ENCODE data around the gene NFIA. TPM values are rescaled to one million over a fixed set of nuclear protein-coding genes. Genes with fewer than 3 reads are reported as not detected.
A peak's percentile ranks its signal among the peaks of the same experiment; 100 is the strongest.

The NFIA gene
- total and polyA plus RNA-seq, 2 of the 13 experiments (the other 11 are each of a cell fraction or from before 2014, with no cell fraction given), result 14.7 to 28.5 TPM

- peak overlapping the region; percentile 26; the same call in 1 of the 2 replicates for H3K9ac ChIP-seq (ENCODE audit: insufficient read depth, low read depth, low read length)
- H3K4me2 ChIP-seq (ENCODE audit: low read depth, low read length), result peak overlapping the region; percentile 86
- H3K27me3 ChIP-seq (ENCODE audit: control insufficient read depth in 1 of 2, insufficient read depth in 2 of 2, low read length in 2 of 2), result peaks cover 2 to 32% of the 10 kb centered on the region in 2 experiments; a peak in 4 of 5 replicates
- no peak overlapping the region for H3K27ac ChIP-seq (ENCODE audit: extremely low read length, insufficient read depth, low read length)
- no peak for DNase-seq (ENCODE audit: low spot score)
- no peaks in the 10 kb centered on the region for H4K20me1 ChIP-seq (ENCODE audit: insufficient read depth, low read length)
- ATAC-seq, result no peak
- POLR2A ChIA-PET, result interaction anchor here (0.7 kb wide), 1 partner anchor 27 kb away, joined by 4 read pairs; the partner anchor contains the start of gene NFIA
- BruUV-seq (replicated peaks), result no TSS peak
- FAIRE-seq, result no peak
- in situ Hi-C loops (cut with HindIII; ENCODE audit: extremely low pct_ligation_motif_present, low pct_unique_long_range_greater_than_20kb) (no loop called here), intact Hi-C loops (cut with micrococcal nuclease; ENCODE audit: unreplicated experiment) (loop anchor here (10.0 kb wide), 3 partner anchors 100 to 800 kb away; no protein-coding TSS in a partner anchor)
- peaks cover 41% of the 10 kb centered on the region for H3K4me1 ChIP-seq (ENCODE audit: insufficient read depth, low read length)
- H3K9me3 ChIP-seq (ENCODE audit: low read length), result no peaks in the 10 kb centered on the region
- H3K79me2 ChIP-seq (ENCODE audit: insufficient read depth, low read length), result no peaks in the 10 kb centered on the region
- H2AFZ ChIP-seq (ENCODE audit: low read length), result no peak overlapping the region
- peak overlapping the region in 2 of 3 experiments; percentile 68 to 77; a peak in 2 of 6 replicates for H3K4me3 ChIP-seq (replicated peaks in 1 of 3; ENCODE audit: insufficient read depth in 1 of 3, low read depth in 2 of 3, low read length in 3 of 3)
- no peaks in the 10 kb centered on the region for H3K36me3 ChIP-seq (replicated peaks in 1 of 2; ENCODE audit: control insufficient read depth in 1 of 2, insufficient read depth in 2 of 2, low read length in 2 of 2)
- TF ChIP-seq CERS6 (CRISPR knock-in tag; IDR thresholded peaks at IDR 0.05) (no peak), HNF4A (CRISPR knock-in tag; IDR thresholded peaks at IDR 0.05) (0 out of 2 replicates have a peak, but pooled peaks have one; percentile 17), REPIN1 (CRISPR knock-in tag; IDR thresholded peaks at IDR 0.05; ENCODE audit: borderline replicate concordance, low read depth) (0 out of 2 replicates have a peak, but pooled peaks have one; percentile 62), NFE2L2 (IDR thresholded peaks at IDR 0.05; ENCODE audit: low read length) (no peak), CEBPG (CRISPR knock-in tag; IDR thresholded peaks at IDR 0.05) (no peak), CEBPB (IDR thresholded peaks at IDR 0.05; ENCODE audit: borderline replicate concordance, low read depth, low read length) (peak; percentile 7; the same call in 1 of the 2 replicates), FOXA3 (CRISPR knock-in tag; IDR thresholded peaks at IDR 0.05) (peak; percentile 30; the same call in 1 of the 2 replicates), HIC2 (CRISPR knock-in tag; IDR thresholded peaks at IDR 0.05; ENCODE audit: low read depth) (no peak), ZMYM3 (CRISPR knock-in tag; IDR thresholded peaks at IDR 0.05) (no peak), ZBTB40 (IDR thresholded peaks at IDR 0.05) (no peak), ZBTB40 (CRISPR knock-in tag; IDR thresholded peaks at IDR 0.05) (no peak)
- CTCF ChIA-PET (ENCODE audit: low intra/inter-chr PET ratio, low total read pairs), result no interaction called here
Measured at GRCh38 chr1:61055110-61055614, 27.2 kb upstream of the NFIA start.
